Inflammatory macrophage treated with lipopolysaccharide for 1 hour (primary cell): ENCODE results near the gene SLC10A4.

Source experiments
- DNase-seq, 2 donors: peaks; one replicate each; pipeline ENCODE4 v3.0.0-alpha.2; 2020 to 2022

SLC10A4 gene

GRCh38 chr4:48490012-48490679 lies 7.0 kb downstream of the SLC10A4 start, which contains the start of gene ZAR1:
Gene ZAR1 (plus strand): TSS chr4:48490252. CDS start chr4:48490292, 40 bp downstream.
- DNase-seq: no peak

DNA sequence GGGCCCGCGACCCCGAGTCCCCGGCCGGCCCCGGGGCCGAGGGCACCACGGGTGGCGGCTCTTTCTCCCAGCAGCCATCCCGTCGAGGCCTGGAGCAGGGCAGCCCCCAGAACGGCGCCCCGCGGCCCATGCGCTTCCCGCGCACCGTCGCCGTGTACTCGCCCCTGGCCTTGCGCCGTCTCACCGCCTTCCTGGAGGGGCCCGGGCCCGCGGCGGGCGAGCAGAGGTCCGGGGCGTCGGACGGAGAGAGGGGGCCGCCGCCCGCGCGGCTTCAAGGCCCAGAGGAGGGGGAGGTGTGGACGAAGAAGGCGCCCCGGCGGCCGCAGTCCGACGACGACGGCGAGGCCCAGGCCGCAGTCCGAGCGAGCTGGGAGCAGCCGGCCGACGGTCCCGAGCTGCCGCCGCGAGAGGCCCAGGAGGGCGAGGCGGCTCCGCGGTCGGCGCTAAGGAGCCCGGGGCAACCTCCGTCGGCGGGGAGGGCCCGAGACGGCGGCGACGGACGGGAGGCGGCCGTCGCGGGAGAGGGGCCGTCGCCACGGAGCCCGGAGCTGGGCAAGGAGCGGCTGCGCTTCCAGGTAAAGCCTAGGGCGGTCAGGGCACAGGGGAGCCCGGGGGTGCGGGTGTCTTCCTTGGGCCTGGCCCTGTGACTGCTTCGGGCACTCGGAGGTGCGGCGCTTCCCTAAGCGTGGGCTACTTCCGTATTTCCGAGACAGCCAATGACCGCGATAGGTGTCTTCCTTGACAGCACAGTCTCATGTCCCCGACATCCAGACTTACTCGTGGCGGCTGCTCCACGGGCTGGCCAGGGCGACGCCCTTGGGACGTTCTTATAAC lies 7.8 kb downstream of the SLC10A4 start:
- peak in 1 of 2 donors; percentile 6 for DNase-seq

- DNase-seq: no peak
Observed at GRCh38 chr4:48491514-48492176, 8.5 kb downstream of the SLC10A4 start.

GRCh38 chr4:48493452-48494100 lies 10.4 kb downstream of the SLC10A4 start:
- DNase-seq: no peak

GRCh38 chr4:48495941-48496340 lies 12.8 kb downstream of the SLC10A4 start:
- no peak for DNase-seq

- DNase-seq: no peak
Observed at GRCh38 chr4:48498895-48499294, 15.8 kb downstream of the SLC10A4 start.

DNA sequence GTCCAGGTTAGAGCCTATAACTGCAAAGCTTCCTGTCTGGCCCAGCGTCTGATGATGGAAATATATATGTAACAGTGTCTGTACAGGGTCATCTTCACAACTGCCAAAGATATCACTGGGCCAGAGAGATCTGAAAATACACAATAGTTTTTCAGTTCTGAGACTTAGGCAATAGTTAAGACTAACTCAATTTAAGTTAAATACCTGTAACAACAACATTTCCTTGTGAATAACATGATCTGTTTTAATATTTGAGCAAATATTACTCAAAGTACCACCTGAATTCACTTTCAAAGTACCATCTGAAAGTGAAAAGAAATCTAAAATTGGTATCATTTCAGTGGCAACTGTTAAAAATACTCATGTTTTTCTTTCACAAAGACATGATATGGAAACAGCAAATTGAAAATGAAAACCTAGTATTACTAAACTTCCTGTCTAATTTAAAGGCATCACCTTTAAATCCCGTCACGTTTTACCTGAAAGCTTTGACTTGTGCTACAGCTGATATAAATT lies 16.5 kb downstream of the SLC10A4 start:
- DNase-seq: no peak

- no peak for DNase-seq
Observed at GRCh38 chr4:48503233-48504025, 20.3 kb downstream of the SLC10A4 start.

DNA sequence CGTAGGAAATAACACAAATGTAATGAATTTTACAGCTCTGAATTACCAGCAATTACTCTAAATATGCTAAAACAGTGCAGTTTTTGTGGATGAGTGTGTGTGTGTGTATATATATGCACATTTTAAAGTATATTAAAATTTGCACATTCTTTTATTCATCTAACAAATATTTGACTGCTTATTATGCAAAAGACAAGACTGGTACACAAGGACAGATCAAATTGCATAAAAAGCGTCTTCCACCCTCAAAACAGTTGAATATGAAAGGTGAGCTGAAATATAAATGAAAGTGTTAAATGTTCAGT lies 20.8 kb downstream of the SLC10A4 start:
- DNase-seq: no peak

- DNase-seq: no peak
Observed at GRCh38 chr4:48504352-48504751, 21.2 kb downstream of the SLC10A4 start.

- no peak for DNase-seq
Observed at GRCh38 chr4:48506716-48507115, 23.6 kb downstream of the SLC10A4 start.

GRCh38 chr4:48509543-48509942 lies 26.4 kb downstream of the SLC10A4 start:
- DNase-seq: no peak

DNA sequence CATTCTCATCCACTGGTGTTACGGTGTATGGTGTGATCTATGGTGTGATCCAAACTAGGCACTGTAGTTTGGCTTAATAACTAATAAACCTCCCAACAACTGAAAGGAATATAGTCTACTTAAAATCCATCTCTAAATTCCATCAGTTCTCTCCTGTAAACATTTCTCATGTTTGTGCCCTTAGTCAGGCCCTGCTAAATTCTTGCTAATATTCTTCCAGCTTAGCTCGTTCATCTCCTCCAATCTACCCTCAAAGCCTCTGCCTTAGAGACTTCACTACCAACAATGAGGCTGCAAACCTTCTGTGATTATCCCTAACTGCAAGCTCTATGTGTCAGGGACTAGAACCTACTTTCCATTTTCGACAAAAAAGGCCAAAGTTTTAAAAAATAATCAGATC lies 35.0 kb downstream of the SLC10A4 start:
- DNase-seq: no peak

- no peak for DNase-seq
Observed at GRCh38 chr4:48526406-48526805, 43.3 kb downstream of the SLC10A4 start.

- DNase-seq: no peak
Observed at GRCh38 chr4:48538358-48538757, 55.2 kb downstream of the SLC10A4 start.
